HFFc6 (cell line): ENCODE measurements around the gene BCDIN3D. TPM values are rescaled to one million over a fixed set of nuclear protein-coding genes. Genes with fewer than 3 reads are reported as not detected.

Experiments
- DNase-seq: peaks from one replicate; pipeline ENCODE4 v3.0.0-alpha.2; 2018
- H3K27ac Mint-ChIP-seq: 2 replicates; pipeline ENCODE4 v1.8.0; 2020; ENCODE audit warnings: mild to moderate bottlenecking, mixed read lengths
- H3K27me3 Mint-ChIP-seq: 2 replicates; pipeline ENCODE4 v1.8.0; 2021; ENCODE audit warnings: mild to moderate bottlenecking, moderate library complexity, mixed read lengths; ENCODE audit not compliant: insufficient read depth
- H3K36me3 Mint-ChIP-seq: 2 replicates; pipeline ENCODE4 v1.8.0; 2021; ENCODE audit warnings: low read depth, mixed read lengths
- H3K4me1 Mint-ChIP-seq: 2 replicates; pipeline ENCODE4 v1.8.0; 2020; ENCODE audit warnings: low read depth, mixed read lengths
- H3K4me3 Mint-ChIP-seq: 2 replicates; pipeline ENCODE4 v1.8.0; 2020; ENCODE audit warnings: mild to moderate bottlenecking, moderate library complexity, mixed read lengths
- H3K9me3 Mint-ChIP-seq: 2 replicates; pipeline ENCODE4 v1.8.0; 2020; ENCODE audit warnings: mild to moderate bottlenecking, mixed read lengths
- total RNA-seq, 6 experiments: library from RNA; stranded (reverse); fragmentation: NEBNext Ultra II Directional; extraction: Animal tissue kit (Norgen Biotek cat#: 25700); gene quantifications; 2 replicates in 1 of 6; 3 replicates in 5 of 6; pipeline ENCODE4 v1.2.3, GENCODE V29; 2021
- TF ChIP-seq, protein P1 (sequence below): fragments of 200-600 bp; sonication (generic); IDR thresholded peaks from 2 replicates; pipeline ENCODE4 v1.5.0; 2021; ENCODE audit warnings: antibody characterized with exemption, mild to moderate bottlenecking

The BCDIN3D gene
- total RNA-seq, 6 experiments from 2014 or later: 1.5 to 2.9 (median 2.0) TPM

DNA sequence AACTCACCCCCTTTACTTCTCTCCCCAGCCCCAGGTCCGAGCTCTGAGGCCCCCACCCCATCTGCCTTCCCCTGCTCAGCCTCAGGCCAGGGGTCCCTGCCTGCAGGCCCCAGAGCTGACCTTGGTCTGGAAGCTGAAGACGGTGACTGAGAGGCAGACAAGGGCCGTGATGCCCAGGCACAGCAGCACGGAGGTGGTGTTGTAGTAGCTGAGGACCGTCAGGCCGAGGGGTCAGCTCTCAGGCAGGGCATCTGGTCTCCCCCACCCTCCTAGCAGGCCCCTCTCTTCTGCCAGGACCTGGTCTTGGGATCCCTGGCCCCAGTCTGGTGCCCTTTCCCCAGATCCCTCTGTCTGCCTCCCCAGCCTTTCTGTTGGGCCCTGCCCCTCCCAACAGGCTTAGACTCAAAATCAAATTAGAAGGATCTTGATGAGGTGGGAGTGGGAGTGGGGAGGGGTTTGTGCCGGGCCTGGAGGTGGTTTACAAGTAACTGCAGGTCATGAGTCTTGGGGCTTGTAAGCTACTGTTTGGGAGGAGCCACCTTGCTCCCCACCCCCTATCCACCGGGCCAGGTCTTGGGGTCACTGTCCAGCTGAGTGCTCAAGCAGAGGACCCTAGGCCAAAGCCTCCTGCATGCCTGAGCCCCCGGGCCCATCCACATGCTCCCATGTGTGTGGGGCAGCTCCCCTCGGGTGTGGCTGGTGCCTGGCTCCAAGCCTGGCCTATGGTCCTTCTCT is 46.6 kb upstream of the BCDIN3D start:
- Mint-ChIP-seq H3K36me3 (no peaks in the 10 kb centered on the region), H3K4me3 (no peak overlapping the region)
- TF ChIP-seq, protein P1, sequence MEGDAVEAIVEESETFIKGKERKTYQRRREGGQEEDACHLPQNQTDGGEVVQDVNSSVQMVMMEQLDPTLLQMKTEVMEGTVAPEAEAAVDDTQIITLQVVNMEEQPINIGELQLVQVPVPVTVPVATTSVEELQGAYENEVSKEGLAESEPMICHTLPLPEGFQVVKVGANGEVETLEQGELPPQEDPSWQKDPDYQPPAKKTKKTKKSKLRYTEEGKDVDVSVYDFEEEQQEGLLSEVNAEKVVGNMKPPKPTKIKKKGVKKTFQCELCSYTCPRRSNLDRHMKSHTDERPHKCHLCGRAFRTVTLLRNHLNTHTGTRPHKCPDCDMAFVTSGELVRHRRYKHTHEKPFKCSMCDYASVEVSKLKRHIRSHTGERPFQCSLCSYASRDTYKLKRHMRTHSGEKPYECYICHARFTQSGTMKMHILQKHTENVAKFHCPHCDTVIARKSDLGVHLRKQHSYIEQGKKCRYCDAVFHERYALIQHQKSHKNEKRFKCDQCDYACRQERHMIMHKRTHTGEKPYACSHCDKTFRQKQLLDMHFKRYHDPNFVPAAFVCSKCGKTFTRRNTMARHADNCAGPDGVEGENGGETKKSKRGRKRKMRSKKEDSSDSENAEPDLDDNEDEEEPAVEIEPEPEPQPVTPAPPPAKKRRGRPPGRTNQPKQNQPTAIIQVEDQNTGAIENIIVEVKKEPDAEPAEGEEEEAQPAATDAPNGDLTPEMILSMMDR: no peak

DNA sequence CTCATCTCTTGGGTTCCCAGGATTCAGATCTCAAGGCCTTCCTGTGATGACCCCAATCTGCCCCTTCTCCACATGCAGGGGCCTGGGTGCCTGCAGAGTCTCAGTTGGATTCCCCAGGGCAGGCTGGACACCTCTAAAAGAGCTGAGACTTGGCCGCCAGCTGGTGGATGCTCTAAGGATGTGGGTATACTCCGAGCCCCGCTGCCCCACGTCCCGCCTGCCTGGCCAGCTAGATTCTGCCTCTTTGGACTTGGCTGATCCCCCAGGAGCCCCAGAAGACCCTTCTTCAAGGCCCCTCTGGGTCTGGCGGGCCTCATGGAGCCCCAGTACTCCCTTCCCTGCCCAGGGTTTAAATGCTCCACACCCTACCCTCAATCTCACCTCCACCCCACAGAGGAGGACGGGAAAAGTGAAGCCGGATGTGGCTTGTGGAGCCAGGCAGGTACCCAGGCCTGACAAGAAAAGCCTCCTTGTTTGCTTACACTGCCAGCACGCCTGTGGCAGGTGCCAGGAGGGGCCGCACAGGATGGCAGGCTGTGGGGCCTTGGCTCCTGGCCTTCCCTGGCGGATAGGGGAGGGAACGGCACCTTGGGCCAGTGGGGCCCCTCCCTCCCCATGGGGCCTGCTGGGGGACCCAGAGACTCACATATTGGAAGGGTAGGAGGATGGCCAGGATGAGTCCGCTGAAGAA is 45.7 kb upstream of the BCDIN3D start:
- Mint-ChIP-seq H3K4me1 (no peaks in the 10 kb centered on the region), H3K27me3 (peaks cover 66% of the 10 kb centered on the region), H3K27ac (no peak overlapping the region), H3K4me3 (no peak overlapping the region), H3K9me3 (no peaks in the 10 kb centered on the region), H3K36me3 (no peaks in the 10 kb centered on the region)
- TF ChIP-seq, protein P1: no peak
- no peak for DNase-seq

More for the DNA sequence above, 46.6 kb upstream of the BCDIN3D start:
- Mint-ChIP-seq H3K27me3 (peaks cover 60% of the 10 kb centered on the region), H3K4me1 (peaks cover 4% of the 10 kb centered on the region), H3K9me3 (no peaks in the 10 kb centered on the region), H3K27ac (no peak overlapping the region)
- no peak for DNase-seq

DNA sequence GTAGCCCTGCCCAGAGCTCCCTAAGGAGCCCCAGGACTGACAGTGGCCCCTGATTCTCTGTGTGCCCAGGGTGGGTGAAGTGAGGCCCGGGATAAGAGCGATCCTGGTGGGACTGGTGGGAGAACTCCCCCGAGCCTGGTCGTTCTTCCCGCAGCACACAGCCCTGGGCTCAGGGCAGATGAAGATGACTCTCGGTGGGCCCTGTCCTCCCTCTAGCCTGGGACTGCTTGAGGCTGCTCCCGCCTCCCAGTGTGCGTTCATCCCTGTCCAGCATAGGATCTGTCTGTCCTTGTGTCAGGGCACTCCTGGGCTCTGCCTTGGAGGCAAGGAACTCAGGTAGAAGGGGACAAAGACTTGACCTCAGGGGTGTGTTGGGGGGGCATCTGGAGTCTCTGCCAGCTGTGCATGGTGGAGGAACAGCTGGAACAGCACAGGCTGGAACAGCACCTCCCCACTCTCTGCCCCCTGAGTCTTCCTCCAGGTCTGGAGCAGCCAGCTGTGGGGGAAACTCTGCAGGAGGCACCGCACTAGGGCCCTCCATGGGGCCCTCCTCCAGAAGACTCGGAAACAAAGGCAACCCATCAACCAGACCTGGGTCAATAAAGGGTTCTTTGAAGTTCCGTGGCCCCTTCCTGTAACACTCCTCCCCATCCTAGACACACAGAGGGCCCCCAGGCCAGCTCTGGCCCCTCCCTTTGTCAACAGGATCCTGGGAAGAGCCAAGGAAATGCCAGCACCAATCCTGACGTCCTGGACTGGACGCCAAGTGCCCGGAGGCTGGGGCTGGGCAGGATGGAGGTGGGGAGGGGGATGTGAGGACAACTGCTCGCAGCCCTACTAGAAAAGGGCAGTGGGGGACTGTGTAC is 44.9 kb upstream of the BCDIN3D start:
- TF ChIP-seq, protein P1: no peak
- Mint-ChIP-seq H3K9me3 (no peaks in the 10 kb centered on the region), H3K36me3 (no peaks in the 10 kb centered on the region), H3K4me3 (no peak overlapping the region), H3K4me1 (no peaks in the 10 kb centered on the region), H3K27me3 (peaks cover 67% of the 10 kb centered on the region), H3K27ac (no peak overlapping the region)
- DNase-seq: no peak

DNA sequence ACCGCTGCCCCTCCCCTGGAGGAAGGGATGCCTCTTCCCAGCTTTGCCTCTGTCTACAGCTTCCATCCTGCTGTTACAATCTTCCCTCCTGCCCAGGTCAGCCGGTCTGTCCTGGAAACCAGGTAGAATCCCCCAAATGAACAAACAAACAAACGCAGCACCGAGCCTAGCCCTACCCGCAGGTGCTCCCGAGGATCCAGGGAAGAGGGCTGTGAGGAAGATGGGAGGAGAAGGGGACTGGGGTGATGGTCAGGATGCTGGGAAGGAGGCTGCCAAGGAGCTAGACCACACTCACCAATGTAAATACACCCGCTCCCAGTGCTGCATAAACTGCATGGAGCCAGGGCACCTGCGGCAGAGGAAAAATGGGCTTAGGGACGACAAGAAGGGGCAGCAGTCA is 44.2 kb upstream of the BCDIN3D start:
- TF ChIP-seq, protein P1: no peak
- no peaks in the 10 kb centered on the region for H3K4me1 Mint-ChIP-seq
- no peaks in the 10 kb centered on the region for H3K9me3 Mint-ChIP-seq
- no peak for DNase-seq
- peaks cover 61% of the 10 kb centered on the region for H3K27me3 Mint-ChIP-seq
- no peaks in the 10 kb centered on the region for H3K36me3 Mint-ChIP-seq
- no peak overlapping the region for H3K27ac Mint-ChIP-seq
- H3K4me3 Mint-ChIP-seq: no peak overlapping the region

DNA sequence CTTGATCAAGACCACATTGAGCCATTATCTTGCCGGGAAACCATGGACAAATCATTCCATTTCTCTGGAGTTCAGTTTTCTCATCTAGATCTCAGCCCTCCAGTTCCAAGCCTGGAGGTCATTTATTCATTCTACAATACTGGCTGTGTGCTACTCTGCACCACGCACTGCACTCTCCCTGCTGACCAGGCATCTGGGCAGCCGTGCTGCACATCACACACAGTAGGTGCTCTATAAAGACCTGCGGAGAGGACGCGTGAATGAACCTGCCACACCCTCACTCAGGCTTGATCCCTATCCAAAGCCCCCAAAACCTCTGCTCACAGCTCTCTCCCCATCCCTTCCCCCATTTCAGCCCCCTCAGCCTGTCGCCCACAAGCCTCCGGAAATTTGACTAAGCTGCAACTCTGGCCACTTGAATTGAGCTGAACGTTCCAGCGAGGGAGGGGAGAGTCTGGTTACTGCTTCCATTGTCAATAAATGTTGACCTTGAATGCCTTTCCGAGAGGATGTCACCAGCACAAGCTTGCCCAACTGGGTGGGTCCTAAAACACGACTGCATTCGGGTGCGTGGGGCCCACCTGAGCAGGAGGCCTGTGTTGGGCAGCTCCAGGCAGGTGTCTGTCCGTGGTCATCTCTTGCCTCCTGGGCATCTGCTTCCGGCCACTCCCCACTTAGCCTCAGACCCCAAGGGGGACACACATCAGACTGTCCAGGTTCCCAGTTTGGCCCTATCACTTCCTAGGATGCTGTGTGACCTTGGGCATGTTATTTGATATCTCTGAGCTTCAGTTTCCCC is 43.0 kb upstream of the BCDIN3D start:
- TF ChIP-seq, protein P1: no peak
- H3K27ac Mint-ChIP-seq: no peak overlapping the region
- no peaks in the 10 kb centered on the region for H3K36me3 Mint-ChIP-seq
- peaks cover 52% of the 10 kb centered on the region for H3K27me3 Mint-ChIP-seq
- H3K4me1 Mint-ChIP-seq: no peaks in the 10 kb centered on the region
- no peaks in the 10 kb centered on the region for H3K9me3 Mint-ChIP-seq
- DNase-seq: no peak
- no peak overlapping the region for H3K4me3 Mint-ChIP-seq
